ENCODE data around the gene SPATA33.
A peak's percentile ranks its signal among the peaks of the same experiment; 100 is the strongest.
"Not testable (repeated sequence)": the region's sequence is repeated elsewhere in the genome, so short reads cannot be mapped to it uniquely, and the experiment has no call there.

DNA sequence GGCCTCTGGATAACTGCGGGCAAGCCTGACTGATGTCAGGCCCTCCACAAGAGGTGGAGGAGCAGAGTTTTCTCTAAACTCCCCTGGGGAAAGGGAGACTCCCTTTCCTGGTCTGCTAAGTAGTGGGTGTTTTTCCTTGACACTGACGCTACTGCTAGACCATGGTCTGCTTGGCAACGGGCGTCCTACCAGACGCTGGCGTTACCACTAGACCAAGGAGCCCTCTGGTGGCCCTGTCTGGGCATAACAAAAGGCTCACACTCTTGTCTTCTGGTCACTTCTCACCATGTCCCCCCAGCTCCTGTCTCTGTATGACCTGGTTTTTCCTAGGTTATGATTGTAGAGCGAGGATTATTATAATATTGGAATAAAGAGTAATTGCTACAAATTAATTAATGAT lies 9.4 kb downstream of the SPATA33 start:
- TF ChIP-seq CTCF (IDR thresholded peaks at IDR 0.05; ENCODE audit: low read depth, low read length): peak; percentile 29
- TF ChIP-seq, protein P1, sequence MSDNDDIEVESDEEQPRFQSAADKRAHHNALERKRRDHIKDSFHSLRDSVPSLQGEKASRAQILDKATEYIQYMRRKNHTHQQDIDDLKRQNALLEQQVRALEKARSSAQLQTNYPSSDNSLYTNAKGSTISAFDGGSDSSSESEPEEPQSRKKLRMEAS (IDR thresholded peaks at IDR 0.05; ENCODE audit: low read depth, low read length): not testable (repeated sequence)
- TF ChIP-seq MYC (IDR thresholded peaks at IDR 0.05; ENCODE audit: low read depth, low read length); POLR2A (IDR thresholded peaks at IDR 0.05; ENCODE audit: extremely low read depth, insufficient read length): not testable (repeated sequence)

All from NB4 (cell line).